ENCODE measurements around the gene SMIM31.

GRCh38 chr4:164789047-164789446 lies 35.1 kb downstream of the SMIM31 start:
- TF ChIP-seq EZH2 (IDR thresholded peaks at IDR 0.05): no peak
- no peak for TF ChIP-seq FOXP2 (optimal IDR thresholded peaks at IDR 0.05; ENCODE audit: control extremely low read depth, extremely low read length, insufficient read depth)
